HepG2 (cell line): Measurements from ENCODE around the gene ABI3BP. TPM values are rescaled to one million over a fixed set of nuclear protein-coding genes. Genes with fewer than 3 reads are reported as not detected.

Experiments
- ATAC-seq: fragments of 200-7000 bp; cut with Tn5 transposase; 3 replicates; pipeline ENCODE4 v1.9.1; 2020; ENCODE audit warnings: mild to moderate bottlenecking, moderate library complexity
- BruUV-seq: library from RNA; stranded (reverse); fragments of 400-500 nt; replicated peaks from 2 replicates; lab custom pipeline; 2021; lab: Mats Ljungman, UMichigan
- CTCF ChIA-PET: fragments of 300-600 bp; formaldehyde crosslinking; extraction: SDS; loops from one replicate; lab custom pipeline; 2021; ENCODE audit warnings: low total read pairs, inconsistent platforms, low intra/inter-chr PET ratio; lab: Yijun Ruan, JAX
- POLR2A ChIA-PET: fragments of 350-600 bp; sonication (Branson Sonifier 250); formaldehyde crosslinking; loops from one replicate; lab custom pipeline; 2020; ENCODE audit warnings: antibody characterized with exemption, inconsistent platforms; lab: Yijun Ruan, JAX
- DNase-seq: peaks from one replicate; pipeline ENCODE4 v3.0.0-alpha.2; 2015; ENCODE audit warnings: low spot score
- FAIRE-seq: peaks from 3 replicates; lab custom pipeline; 2011; peaks lifted over from hg19 to GRCh38; lab: Jason Lieb, UNC
- H2AFZ ChIP-seq: one replicate; pipeline ENCODE4 v1.6.1; 2011; ENCODE audit warnings: low read length, inconsistent platforms
- H3K27ac ChIP-seq: fragments of 300-600 bp; 3 replicates; pipeline ENCODE4 v1.8.0; 2011; ENCODE audit warnings: mixed run types, mild to moderate bottlenecking, mixed read lengths, low read length, inconsistent platforms; ENCODE audit not compliant: insufficient read depth; ENCODE audit errors: extremely low read length
- H3K27me3 ChIP-seq, 2 experiments: fragments of 200-600 bp in 1 of 2; 2 replicates in 1 of 2; 3 replicates in 1 of 2; pipeline versions ENCODE4 v1.6.0 to v1.8.0; 2011; ENCODE audit warnings: low read length in 2 of 2, mild to moderate bottlenecking in 2 of 2, moderate library complexity in 2 of 2, inconsistent platforms in 1 of 2; ENCODE audit not compliant: insufficient read depth in 2 of 2, control insufficient read depth in 1 of 2
- H3K36me3 ChIP-seq, 2 experiments: fragments of 200-600 bp in 1 of 2; replicated peaks in 1 of 2; 2 replicates in 1 of 2; 3 replicates in 1 of 2; pipeline versions ENCODE4 v1.5.1 to v1.8.0; 2011; ENCODE audit warnings: low read length in 2 of 2, inconsistent platforms in 1 of 2; ENCODE audit not compliant: insufficient read depth in 2 of 2, control insufficient read depth in 1 of 2
- H3K4me1 ChIP-seq: 2 replicates; pipeline ENCODE4 v1.5.1; 2012; ENCODE audit warnings: low read length, inconsistent platforms; ENCODE audit not compliant: insufficient read depth
- H3K4me2 ChIP-seq: 2 replicates; pipeline ENCODE4 v1.6.0; 2011; ENCODE audit warnings: low read depth, low read length, inconsistent platforms
- H3K4me3 ChIP-seq, 3 experiments: fragments of 200-600 bp in 1 of 3; sonication (generic), shearing (Covaris generic) in 1 of 3; replicated peaks in 1 of 3; 2 replicates each; pipeline ENCODE4 v1.5.1; 2011 to 2016; ENCODE audit warnings: low read length in 3 of 3, inconsistent platforms in 2 of 3, low read depth in 2 of 3, mild to moderate bottlenecking in 2 of 3, control low read depth in 1 of 3, mixed read lengths in 1 of 3; ENCODE audit not compliant: insufficient read depth in 1 of 3
- H3K79me2 ChIP-seq: one replicate; pipeline ENCODE4 v1.6.1; 2011; ENCODE audit warnings: low read length, inconsistent platforms; ENCODE audit not compliant: insufficient read depth
- H3K9ac ChIP-seq: 2 replicates; pipeline ENCODE4 v1.6.0; 2011; ENCODE audit warnings: mild to moderate bottlenecking, low read depth, low read length, inconsistent platforms; ENCODE audit not compliant: insufficient read depth
- H3K9me3 ChIP-seq: 2 replicates; pipeline ENCODE4 v1.5.1; 2012; ENCODE audit warnings: mild to moderate bottlenecking, low read length
- H4K20me1 ChIP-seq: 2 replicates; pipeline ENCODE4 v1.6.0; 2011; ENCODE audit warnings: inconsistent platforms, mild to moderate bottlenecking, low read length, moderate library complexity; ENCODE audit not compliant: insufficient read depth
- CHD4 ChIP-seq: fragments of 200-600 bp; sonication (generic); IDR thresholded peaks from 2 replicates; pipeline ENCODE4 v1.7.0; 2017; ENCODE audit warnings: mild to moderate bottlenecking, low read length, borderline replicate concordance
- EZH2 ChIP-seq: conservative IDR thresholded peaks from 2 replicates; pipeline ENCODE4 v1.6.1; 2012; ENCODE audit warnings: mild to moderate bottlenecking, low read depth, low read length, moderate library complexity
- HNF1A ChIP-seq, 2 experiments: sonication (generic) in 1 of 2; formaldehyde crosslinking in 1 of 2; IDR thresholded peaks; 2 replicates each; pipeline versions ENCODE4 v1.4.0 to v1.6.1; 2016 to 2020; ENCODE audit warnings: borderline replicate concordance in 1 of 2, low read depth in 1 of 2, mild to moderate bottlenecking in 1 of 2, missing genetic modification reagents in 1 of 2
- KDM5B ChIP-seq: sonication (generic); formaldehyde crosslinking; IDR thresholded peaks from 2 replicates; pipeline ENCODE4 v1.4.0; 2020; ENCODE audit warnings: missing genetic modification reagents, mild to moderate bottlenecking, borderline replicate concordance
- MAFF ChIP-seq: IDR thresholded peaks from 2 replicates; pipeline ENCODE4 v1.6.1; 2011; ENCODE audit warnings: low read depth, low read length, improper control_type of control experiment
- MLX ChIP-seq: IDR thresholded peaks from 2 replicates; pipeline ENCODE4 v1.6.1; 2016
- NPAS2 ChIP-seq: sonication (generic); formaldehyde crosslinking; IDR thresholded peaks from 2 replicates; pipeline ENCODE4 v1.8.0; 2022; ENCODE audit warnings: mild to moderate bottlenecking, missing genetic modification reagents, borderline replicate concordance
- SATB2 ChIP-seq: sonication (generic); formaldehyde crosslinking; IDR thresholded peaks from 2 replicates; pipeline ENCODE4 v1.5.0; 2020; ENCODE audit warnings: missing genetic modification reagents
- SMAD9 ChIP-seq: sonication (generic); formaldehyde crosslinking; IDR thresholded peaks from 2 replicates; pipeline ENCODE4 v1.5.1; 2020; ENCODE audit warnings: mild to moderate bottlenecking, missing genetic modification reagents
- ZBTB44 ChIP-seq: sonication (generic); formaldehyde crosslinking; IDR thresholded peaks from 2 replicates; pipeline ENCODE4 v1.4.0; 2020; ENCODE audit warnings: missing genetic modification reagents
- ZFP1 ChIP-seq: IDR thresholded peaks from 2 replicates; pipeline ENCODE4 v1.6.1; 2016
- ZFP36L2 ChIP-seq: sonication (generic); formaldehyde crosslinking; IDR thresholded peaks from 2 replicates; pipeline ENCODE4 v1.4.0; 2020; ENCODE audit warnings: missing genetic modification reagents
- ZNF513 ChIP-seq: sonication (generic); formaldehyde crosslinking; conservative IDR thresholded peaks from 2 replicates; pipeline ENCODE4 v1.5.0; 2020; ENCODE audit warnings: missing genetic modification reagents
- ZNF543 ChIP-seq: sonication (generic); formaldehyde crosslinking; IDR thresholded peaks from 2 replicates; pipeline ENCODE4 v1.4.0; 2020; ENCODE audit warnings: mild to moderate bottlenecking, missing genetic modification reagents
- ZNF570 ChIP-seq: sonication (generic); formaldehyde crosslinking; IDR thresholded peaks from 2 replicates; pipeline ENCODE4 v1.4.0; 2020; ENCODE audit warnings: mild to moderate bottlenecking, missing genetic modification reagents, borderline replicate concordance
- ZNF878 ChIP-seq: sonication (generic); formaldehyde crosslinking; IDR thresholded peaks from 2 replicates; pipeline ENCODE4 v1.8.1; 2023; ENCODE audit warnings: mild to moderate bottlenecking, missing genetic modification reagents, moderate library complexity
- ZNF891 ChIP-seq: sonication (generic); formaldehyde crosslinking; IDR thresholded peaks from 2 replicates; pipeline ENCODE4 v1.5.0; 2020; ENCODE audit warnings: mild to moderate bottlenecking, missing genetic modification reagents
- WGBS: methylation state at CpG from one replicate; pipeline ENCODE4 v1.1.6; 2017; ENCODE audit warnings: low lambda C conversion rate; 5-methylcytosine and 5-hydroxymethylcytosine counted together
- in situ Hi-C: cut with HindIII; loops from 2 replicates; pipeline ENCODE4 v1.10.0; 2017; ENCODE audit warnings: low pct_unique_long_range_greater_than_20kb; ENCODE audit not compliant: extremely low pct_ligation_motif_present
- intact Hi-C: fragments of 100-400 bp; cut with micrococcal nuclease; formaldehyde crosslinking; loops from one replicate; pipeline ENCODE4 v1.10.0; 2022; ENCODE audit not compliant: unreplicated experiment
- polyA plus RNA-seq, 8 experiments: library from polyadenylated mRNA; depleted of rRNA in 3 of 8; stranded (reverse) in 7 of 8; unstranded in 1 of 8; fragments of >200 nt; fragmentation: Illumina TruSeq in 4 of 8; extraction: Trizol in 4 of 8; gene quantifications; 2 replicates each; pipeline versions ENCODE4 v1.2.1 to v1.2.3, GENCODE V29; 2011 to 2016; ENCODE audit warnings: low read depth in 4 of 8, missing spikeins in 1 of 8, mixed read lengths in 1 of 8; ENCODE audit not compliant: insufficient read depth in 1 of 8
- total RNA-seq, 5 experiments: library from RNA; depleted of rRNA; stranded (reverse); fragments of >200 nt; fragmentation: Illumina TruSeq; extraction: Trizol; gene quantifications; 2 replicates each; pipeline ENCODE4 v1.2.3, GENCODE V29; 2016; ENCODE audit warnings: low read depth in 1 of 5

Gene ABI3BP
- total and polyA plus RNA-seq, 2 of the 13 experiments (the other 11 are each of a cell fraction or from before 2014, with no cell fraction given) = not detected

- TF ChIP-seq HNF1A (IDR thresholded peaks at IDR 0.05; ENCODE audit: low read depth) (no peak), HNF1A (CRISPR knock-in tag; IDR thresholded peaks at IDR 0.05; ENCODE audit: borderline replicate concordance) (no peak), SMAD9 (CRISPR knock-in tag) (no peak), ZNF891 (CRISPR knock-in tag) (no peak), ZNF543 (CRISPR knock-in tag) (no peak)
- TF ChIP-seq, all 625 proteins: peak for 0
Observed at GRCh38 chr3:100856821-100857220, 136.4 kb downstream of the ABI3BP start (continued).

- WGBS = 0% methylated on average over 3 of the region's 3 CpGs
- Histone ChIP-seq H4K20me1 (no peaks in the 10 kb centered on the region), H3K27me3 (0 out of 5 replicates have a peak, but pooled peaks cover 0 to 11% of the 10 kb centered on the region in 2 experiments), H3K4me2 (no peak overlapping the region), H3K36me3 (no peaks in the 10 kb centered on the region), H2AFZ (no peak overlapping the region), H3K27ac (no peak overlapping the region), H3K4me1 (no peaks in the 10 kb centered on the region), H3K4me3 (no peak overlapping the region), H3K79me2 (no peaks in the 10 kb centered on the region), H3K9ac (no peak overlapping the region), H3K9me3 (no peaks in the 10 kb centered on the region)
- CTCF ChIA-PET = no interaction called here
- FAIRE-seq = no peak
- no peak for ATAC-seq
- DNase-seq = no peak
- in situ Hi-C loops = no loop called here
- POLR2A ChIA-PET = no interaction called here
- no TSS peak for BruUV-seq
- intact Hi-C loops = no loop called here
- TF ChIP-seq ZNF570 (CRISPR knock-in tag) (no peak), ZNF878 (CRISPR knock-in tag) (no peak), CHD4 (no peak), ZBTB44 (no peak), ZFP36L2 (CRISPR knock-in tag) (no peak), SATB2 (CRISPR knock-in tag) (no peak), KDM5B (CRISPR knock-in tag) (no peak), EZH2 (no peak), MAFF (no peak), ZNF513 (CRISPR knock-in tag) (no peak), MLX (CRISPR knock-in tag) (no peak), NPAS2 (CRISPR knock-in tag) (no peak), ZFP1 (no peak)
Observed at GRCh38 chr3:100852840-100853239, 140.4 kb downstream of the ABI3BP start.
